BJ (cell line): Measurements from ENCODE around the gene FHL3. TPM values are rescaled to one million over a fixed set of nuclear protein-coding genes. Genes with fewer than 3 reads are reported as not detected.

Experiments used
- CTCF ChIA-PET: fragments of 350-600 bp; formaldehyde crosslinking; extraction: SDS; loops from one replicate; lab custom pipeline; 2021; ENCODE audit warnings: antibody characterized with exemption, inconsistent platforms; lab: Yijun Ruan, JAX
- POLR2A ChIA-PET: fragments of 300-600 bp; sonication (Branson Sonifier 250); formaldehyde crosslinking; extraction: SDS; loops from one replicate; lab custom pipeline; 2021; ENCODE audit warnings: antibody characterized with exemption; lab: Charles Lee
- DNase-seq: peaks from one replicate; pipeline ENCODE4 v3.0.0-alpha.2; 2011; ENCODE audit warnings: low read depth
- H3K27me3 ChIP-seq: 2 replicates; pipeline ENCODE4 v1.6.0; 2011; ENCODE audit warnings: low read length; ENCODE audit not compliant: control insufficient read depth, insufficient read depth
- H3K36me3 ChIP-seq: 2 replicates; pipeline ENCODE4 v1.5.1; 2011; ENCODE audit warnings: low read length; ENCODE audit not compliant: control insufficient read depth, insufficient read depth
- H3K4me3 ChIP-seq: 2 replicates; pipeline ENCODE4 v1.5.1; 2011; ENCODE audit warnings: low read depth, mild to moderate bottlenecking, control low read depth, low read length
- polyA plus RNA-seq: library from polyadenylated mRNA; depleted of rRNA; stranded (reverse); fragments of >200 nt; gene quantifications from 2 replicates; pipeline ENCODE4 v1.2.3, GENCODE V29; 2011
- TF ChIP-seq, protein P1 (sequence below): IDR thresholded peaks from 2 replicates; pipeline ENCODE4 v1.5.1; 2011; ENCODE audit warnings: low read depth, mild to moderate bottlenecking, control low read depth, inconsistent platforms, low read length, moderate library complexity; ENCODE audit not compliant: insufficient read depth

Gene FHL3
- polyA plus RNA-seq, 1 experiment: 13.0 TPM

DNA sequence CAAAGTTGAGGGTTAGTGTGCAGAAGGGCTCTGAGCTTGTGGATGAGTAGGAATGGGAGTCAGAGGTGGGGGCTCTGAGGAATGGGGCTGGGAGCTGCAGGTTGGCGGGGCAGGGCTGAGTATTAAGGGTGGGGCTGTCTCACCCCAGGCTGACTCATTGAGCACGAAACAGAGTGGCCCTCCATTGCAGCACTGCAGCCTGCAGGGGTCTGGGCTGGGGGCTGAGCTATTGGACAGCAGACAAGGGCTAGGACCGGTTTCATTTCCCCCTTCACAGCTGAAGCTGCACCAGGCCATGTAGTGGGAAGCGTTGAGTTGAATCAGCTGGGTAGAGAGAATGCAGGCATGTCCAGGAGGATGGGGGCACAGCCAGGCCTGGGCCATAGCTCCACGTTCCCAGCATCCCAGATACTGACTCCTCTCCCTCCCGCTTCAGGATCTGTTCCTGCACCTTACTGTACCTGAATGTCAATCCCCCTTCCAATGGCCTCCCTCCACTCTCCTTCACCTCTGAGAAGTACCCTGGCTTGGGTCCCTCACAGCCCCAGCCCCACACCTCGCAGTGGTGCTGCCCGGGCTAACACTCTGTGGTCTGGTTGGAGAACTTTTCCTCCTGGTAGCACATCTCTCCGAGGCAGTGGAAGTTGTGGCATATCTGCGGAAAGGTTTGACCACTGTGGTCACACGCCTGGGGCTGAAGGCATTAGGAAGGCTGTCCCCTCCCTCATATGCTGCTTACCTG, 54.1 kb downstream of the FHL3 start:
- TF ChIP-seq, protein P1, sequence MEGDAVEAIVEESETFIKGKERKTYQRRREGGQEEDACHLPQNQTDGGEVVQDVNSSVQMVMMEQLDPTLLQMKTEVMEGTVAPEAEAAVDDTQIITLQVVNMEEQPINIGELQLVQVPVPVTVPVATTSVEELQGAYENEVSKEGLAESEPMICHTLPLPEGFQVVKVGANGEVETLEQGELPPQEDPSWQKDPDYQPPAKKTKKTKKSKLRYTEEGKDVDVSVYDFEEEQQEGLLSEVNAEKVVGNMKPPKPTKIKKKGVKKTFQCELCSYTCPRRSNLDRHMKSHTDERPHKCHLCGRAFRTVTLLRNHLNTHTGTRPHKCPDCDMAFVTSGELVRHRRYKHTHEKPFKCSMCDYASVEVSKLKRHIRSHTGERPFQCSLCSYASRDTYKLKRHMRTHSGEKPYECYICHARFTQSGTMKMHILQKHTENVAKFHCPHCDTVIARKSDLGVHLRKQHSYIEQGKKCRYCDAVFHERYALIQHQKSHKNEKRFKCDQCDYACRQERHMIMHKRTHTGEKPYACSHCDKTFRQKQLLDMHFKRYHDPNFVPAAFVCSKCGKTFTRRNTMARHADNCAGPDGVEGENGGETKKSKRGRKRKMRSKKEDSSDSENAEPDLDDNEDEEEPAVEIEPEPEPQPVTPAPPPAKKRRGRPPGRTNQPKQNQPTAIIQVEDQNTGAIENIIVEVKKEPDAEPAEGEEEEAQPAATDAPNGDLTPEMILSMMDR: no peak
- H3K27me3 ChIP-seq: no peaks in the 10 kb centered on the region
- DNase-seq: no peak
- CTCF ChIA-PET: interaction anchor here (0.6 kb wide), 1 partner anchor 59 kb away, joined by 4 read pairs; no protein-coding TSS in a partner anchor
- H3K36me3 ChIP-seq: peaks cover 2% of the 10 kb centered on the region
- no peak overlapping the region for H3K4me3 ChIP-seq
- POLR2A ChIA-PET: no interaction called here

DNA sequence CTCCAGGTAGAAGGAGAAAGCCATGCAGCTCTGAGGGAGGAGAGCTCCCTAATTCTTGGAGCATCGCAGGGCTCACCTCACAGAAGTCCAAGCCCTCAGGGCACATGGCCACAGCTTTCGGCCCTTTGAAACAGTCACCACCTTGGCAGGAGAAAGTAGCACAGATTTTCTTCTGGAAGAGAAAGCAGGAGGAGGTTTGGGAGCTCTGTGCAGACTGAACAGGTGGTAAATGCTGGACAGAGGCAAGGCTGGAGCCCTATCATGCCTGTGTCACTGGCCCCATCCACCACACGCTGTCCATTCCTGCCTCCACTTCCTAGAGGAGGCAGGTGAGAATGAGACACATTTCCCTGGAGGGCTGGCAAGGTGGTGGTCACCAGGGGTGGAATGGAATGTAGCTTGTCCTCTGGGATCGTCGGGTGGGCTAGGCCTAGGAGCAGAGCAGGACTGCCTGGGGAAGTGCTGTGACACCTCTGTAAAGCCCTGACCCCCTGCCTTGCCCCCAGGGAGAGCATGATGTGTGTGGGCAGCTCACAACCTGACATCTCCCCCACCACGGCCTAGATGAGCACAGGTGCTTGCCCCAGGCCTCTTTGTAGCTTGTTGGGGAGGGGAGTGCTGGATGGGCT, 55.7 kb downstream of the FHL3 start:
- Histone ChIP-seq H3K36me3 (peaks cover 1% of the 10 kb centered on the region; the same call in 1 of the 2 replicates), H3K27me3 (no peaks in the 10 kb centered on the region), H3K4me3 (no peak overlapping the region)
- ChIA-PET CTCF (interaction anchor here (1.1 to 1.6 kb wide), 2 partner anchors 9 to 16 kb away, joined by 3 to 4 read pairs; no protein-coding TSS in a partner anchor), POLR2A (interaction anchor here (0.7 kb wide), 1 partner anchor 19 kb away, joined by 4 read pairs; no protein-coding TSS in a partner anchor)
- no peak for DNase-seq
- TF ChIP-seq, protein P1: no peak

DNA sequence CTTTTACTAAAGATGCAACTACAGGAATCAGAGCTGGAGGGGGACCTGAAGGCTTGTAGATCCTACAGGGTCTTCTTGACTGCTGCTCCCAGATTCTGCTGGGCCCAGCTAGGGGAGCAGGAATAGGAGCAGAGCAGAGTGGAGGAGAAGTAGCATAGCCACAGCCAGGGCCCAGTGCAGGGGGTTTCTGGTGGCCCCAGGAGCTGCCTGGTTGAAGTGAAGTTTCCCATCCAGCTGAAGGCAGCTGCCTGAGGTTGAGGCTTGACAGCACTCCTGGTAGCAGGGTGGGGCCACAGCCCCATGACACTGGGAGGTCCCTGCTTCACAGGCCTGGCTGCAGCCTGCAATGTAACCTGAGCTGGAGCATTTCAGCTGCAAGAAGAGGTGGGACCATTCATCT, 56.5 kb downstream of the FHL3 start:
- H3K36me3 ChIP-seq: peaks cover 4% of the 10 kb centered on the region; the same call in 1 of the 2 replicates
- H3K27me3 ChIP-seq: no peaks in the 10 kb centered on the region
- POLR2A ChIA-PET: no interaction called here
- CTCF ChIA-PET: interaction anchor here (1.6 kb wide), 1 partner anchor 9 kb away, joined by 4 read pairs; no protein-coding TSS in a partner anchor
- TF ChIP-seq, protein P1: no peak
- no peak overlapping the region for H3K4me3 ChIP-seq
- no peak for DNase-seq

DNA sequence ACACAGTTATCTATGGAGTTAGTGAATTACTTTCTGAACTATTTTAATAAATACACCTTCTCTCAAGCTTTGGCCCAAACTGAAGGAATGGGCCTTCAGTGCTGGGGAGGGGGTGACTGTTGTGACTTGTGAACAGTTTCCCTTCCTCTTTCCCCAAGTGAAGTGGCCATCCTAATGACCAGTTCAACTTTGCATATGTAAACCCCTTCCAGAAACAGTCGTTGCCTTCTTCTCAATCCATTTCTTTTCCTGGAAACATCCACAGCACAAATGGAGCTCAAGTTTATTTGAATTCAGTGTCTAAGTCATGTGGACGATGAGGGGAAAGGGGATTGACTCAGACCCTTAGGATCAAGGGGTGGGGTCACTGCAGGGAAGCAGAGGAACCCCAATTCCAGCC, 57.1 kb downstream of the FHL3 start:
- ChIA-PET POLR2A (no interaction called here), CTCF (no interaction called here)
- DNase-seq: no peak
- TF ChIP-seq, protein P1: no peak
- Histone ChIP-seq H3K27me3 (no peaks in the 10 kb centered on the region), H3K4me3 (no peak overlapping the region), H3K36me3 (peaks cover 9% of the 10 kb centered on the region)

DNA sequence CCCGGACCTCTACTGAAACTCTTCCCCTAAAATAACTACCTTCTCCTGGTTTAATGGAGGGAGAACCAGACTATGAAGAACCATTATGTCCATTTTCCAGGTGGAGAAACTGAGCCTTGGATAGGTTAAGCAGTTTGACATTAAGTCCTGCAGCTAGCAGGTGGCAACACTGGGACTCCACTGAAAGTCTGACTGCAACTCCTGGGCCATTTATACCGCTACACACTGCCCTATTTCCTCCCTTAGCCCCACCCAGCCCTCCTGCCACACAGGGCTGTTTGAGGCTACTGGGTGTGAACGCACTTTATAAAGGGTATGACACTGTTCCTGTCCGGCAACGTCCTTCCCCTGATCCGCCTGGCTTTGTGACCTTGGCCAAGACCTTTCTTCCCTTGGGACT, 58.0 kb downstream of the FHL3 start:
- Histone ChIP-seq H3K36me3 (peaks cover 9% of the 10 kb centered on the region), H3K27me3 (no peaks in the 10 kb centered on the region), H3K4me3 (no peak overlapping the region)
- ChIA-PET POLR2A (no interaction called here), CTCF (no interaction called here)
- no peak for DNase-seq
- TF ChIP-seq, protein P1: no peak
